HG03108 (cell line): ENCODE measurements around the gene FAM234A.

Experiments
- ATAC-seq: cut with Tn5 transposase; IDR thresholded peaks from one replicate; pipeline ENCODE4 v1.9.1; 2021; ENCODE audit warnings: moderate library complexity; ENCODE audit not compliant: unreplicated experiment

The FAM234A gene

GRCh38 chr16:296276-296675 lies 61.7 kb downstream of the FAM234A start:
- ATAC-seq = no peak

DNA sequence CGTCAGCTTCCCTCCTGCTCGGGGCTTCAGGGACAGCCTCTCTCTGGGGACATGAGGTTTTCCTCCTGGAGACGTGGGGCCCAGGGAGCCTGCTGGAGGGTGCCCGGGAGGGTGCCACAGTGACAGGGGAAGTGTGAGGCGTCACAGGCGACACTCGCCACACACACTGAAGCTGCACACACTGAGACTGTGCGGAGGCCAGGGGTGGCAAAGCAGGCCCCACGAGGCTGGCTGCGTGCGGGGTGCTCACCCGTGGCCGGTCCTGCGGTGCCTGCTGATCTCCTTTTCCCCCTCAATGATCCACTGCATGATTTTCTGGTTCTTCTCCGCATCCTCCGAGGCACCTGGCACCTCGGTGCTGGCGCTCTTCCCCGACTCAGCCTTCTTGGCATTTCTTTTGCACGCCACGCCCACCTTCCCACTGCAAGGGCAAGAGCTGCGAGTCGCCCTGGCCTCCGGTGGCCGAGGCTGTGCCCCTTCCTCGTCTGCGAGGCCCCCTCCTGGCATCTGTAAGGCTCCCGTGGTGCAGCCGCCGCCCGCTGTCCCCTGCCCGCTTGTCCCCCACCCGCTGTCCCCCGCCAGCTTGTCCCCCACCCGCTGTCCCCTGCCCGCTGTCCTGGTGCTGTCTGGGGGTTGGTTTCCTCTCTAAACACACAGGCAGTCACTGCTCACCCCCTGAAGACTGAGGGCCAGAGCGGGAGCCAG lies 62.3 kb downstream of the FAM234A start:
- no peak for ATAC-seq

DNA sequence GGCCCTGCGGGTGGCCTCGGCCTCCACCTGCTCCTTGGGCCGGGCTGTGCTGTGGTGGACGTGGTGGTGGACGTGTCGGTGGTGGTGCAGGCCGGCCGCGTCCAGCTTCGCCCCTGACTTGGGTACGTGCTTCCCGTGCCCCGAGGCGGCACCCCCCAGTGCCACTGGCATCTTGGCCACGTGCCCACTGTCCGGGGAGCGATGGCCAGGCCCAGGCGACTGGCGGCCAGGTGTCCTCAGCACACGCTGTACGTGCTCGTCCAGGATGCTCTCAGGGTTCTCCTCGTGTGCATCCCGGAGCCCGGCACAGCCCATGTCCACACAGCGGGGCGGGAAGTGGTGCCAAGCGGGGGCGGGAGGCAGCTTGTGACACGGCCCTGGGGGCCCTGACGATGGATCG lies 63.2 kb downstream of the FAM234A start:
- no peak for ATAC-seq

- no peak for ATAC-seq
Measured at GRCh38 chr16:301235-301634, 66.6 kb downstream of the FAM234A start.

- no peak for ATAC-seq
Measured at GRCh38 chr16:301950-302349, 67.3 kb downstream of the FAM234A start.

- ATAC-seq = no peak
Measured at GRCh38 chr16:303760-304505, 69.3 kb downstream of the FAM234A start.

- ATAC-seq = no peak
Measured at GRCh38 chr16:305916-306626, 71.5 kb downstream of the FAM234A start.

- no peak for ATAC-seq
Measured at GRCh38 chr16:306911-307370, 72.3 kb downstream of the FAM234A start.

DNA sequence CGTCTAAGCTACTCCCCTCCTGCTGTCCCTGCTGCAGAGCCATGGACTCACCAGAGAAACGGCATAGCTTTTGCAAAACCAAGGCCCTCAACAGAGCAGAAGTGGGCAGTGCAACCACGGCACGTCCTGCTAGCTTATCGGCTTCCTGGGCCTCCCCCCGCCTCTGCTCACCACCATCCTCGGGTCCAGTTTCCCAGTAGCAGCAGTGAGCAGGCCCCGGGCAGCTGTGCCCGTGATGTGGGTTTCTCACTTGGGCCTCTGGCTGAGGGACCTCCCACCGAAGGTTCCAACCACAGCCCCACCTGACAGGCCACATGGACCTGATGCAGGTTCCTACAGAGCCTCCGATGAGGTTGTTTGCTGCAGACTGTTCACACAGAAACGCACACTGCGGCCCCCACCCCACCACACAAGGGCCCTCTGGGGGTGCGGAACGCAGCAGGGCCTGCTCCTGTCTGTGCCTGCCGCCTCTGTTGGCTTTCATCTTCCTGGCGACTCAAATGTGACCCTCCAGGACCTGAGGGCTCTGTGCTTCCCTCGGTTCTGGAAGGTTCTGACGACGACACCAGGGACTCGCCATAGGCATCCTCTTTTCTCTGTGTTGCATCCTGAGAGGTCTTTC lies 73.2 kb downstream of the FAM234A start:
- no peak for ATAC-seq

GRCh38 chr16:309476-309875 lies 74.9 kb downstream of the FAM234A start:
- ATAC-seq = no peak

DNA sequence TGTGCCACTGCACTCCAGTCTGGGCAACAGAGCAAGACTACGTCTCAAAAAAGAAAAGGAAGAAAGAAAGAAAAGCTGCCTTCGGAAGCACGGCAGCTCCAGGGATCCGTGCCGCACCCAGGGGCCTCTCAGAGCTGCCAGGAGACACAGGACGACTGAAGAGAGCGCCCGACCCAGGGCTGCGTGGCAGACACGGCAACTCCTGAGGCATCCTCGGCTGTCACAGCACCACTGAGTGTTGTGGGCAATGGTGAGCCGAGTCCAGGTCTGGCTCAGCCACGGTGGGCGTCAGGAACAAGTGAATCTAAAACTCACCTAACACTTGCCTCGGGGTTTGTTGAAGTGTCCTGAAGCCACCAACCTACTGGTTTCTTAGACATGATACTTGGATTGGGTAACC lies 77.1 kb downstream of the FAM234A start:
- no peak for ATAC-seq

GRCh38 chr16:314351-314750 lies 79.7 kb downstream of the FAM234A start:
- ATAC-seq = no peak

- no peak for ATAC-seq
Measured at GRCh38 chr16:314795-315299, 80.2 kb downstream of the FAM234A start.
